ENCODE measurements around the gene SOX5.
"Not testable (repeated sequence)": the region's sequence is repeated elsewhere in the genome, so short reads cannot be mapped to it uniquely, and the experiment has no call there.

SOX5 gene

GRCh38 chr12:23834076-23834475, 115.4 kb downstream of the SOX5 start:
- DNase-seq (ENCODE audit: low read depth): no peak

- no peak for DNase-seq (ENCODE audit: low read depth)
Measured at GRCh38 chr12:23831739-23832138, 117.7 kb downstream of the SOX5 start.

GRCh38 chr12:23830210-23830609, 119.3 kb downstream of the SOX5 start:
- no peak for DNase-seq (ENCODE audit: low read depth)

GRCh38 chr12:23827353-23827752, 122.1 kb downstream of the SOX5 start:
- DNase-seq (ENCODE audit: low read depth): no peak

- DNase-seq (ENCODE audit: low read depth): not testable (repeated sequence)
Measured at GRCh38 chr12:23825124-23825523, 124.3 kb downstream of the SOX5 start.

- DNase-seq (ENCODE audit: low read depth): no peak
Measured at GRCh38 chr12:23824358-23824757, 125.1 kb downstream of the SOX5 start.

GRCh38 chr12:23822883-23823282, 126.6 kb downstream of the SOX5 start:
- not testable (repeated sequence) for DNase-seq (ENCODE audit: low read depth)

GRCh38 chr12:23817345-23817744, 132.1 kb downstream of the SOX5 start:
- no peak for DNase-seq (ENCODE audit: low read depth)

GRCh38 chr12:23816394-23816851, 133.0 kb downstream of the SOX5 start:
- DNase-seq (ENCODE audit: low read depth): no peak

- DNase-seq (ENCODE audit: low read depth): no peak
Measured at GRCh38 chr12:23815810-23816209, 133.7 kb downstream of the SOX5 start.

- no peak for DNase-seq (ENCODE audit: low read depth)
Measured at GRCh38 chr12:23813206-23813605, 136.3 kb downstream of the SOX5 start.

- no peak for DNase-seq (ENCODE audit: low read depth)
Measured at GRCh38 chr12:23810329-23810902, 139.1 kb downstream of the SOX5 start.

- DNase-seq (ENCODE audit: low read depth): no peak
Measured at GRCh38 chr12:23803540-23803939, 145.9 kb downstream of the SOX5 start.

- DNase-seq (ENCODE audit: low read depth): no peak
Measured at GRCh38 chr12:23795494-23795893, 154.0 kb downstream of the SOX5 start.

- DNase-seq (ENCODE audit: low read depth): no peak
Measured at GRCh38 chr12:23781118-23781517, 168.4 kb downstream of the SOX5 start.

GRCh38 chr12:23775208-23775607, 174.3 kb downstream of the SOX5 start:
- no peak for DNase-seq (ENCODE audit: low read depth)

GRCh38 chr12:23771240-23771949, 178.1 kb downstream of the SOX5 start:
- no peak for DNase-seq (ENCODE audit: low read depth)

- no peak for DNase-seq (ENCODE audit: low read depth)
Measured at GRCh38 chr12:23770202-23770938, 179.1 kb downstream of the SOX5 start.

- DNase-seq (ENCODE audit: low read depth): peak; percentile 8
Measured at GRCh38 chr12:23767834-23768233, 181.6 kb downstream of the SOX5 start.

GRCh38 chr12:23763724-23764123, 185.7 kb downstream of the SOX5 start:
- no peak for DNase-seq (ENCODE audit: low read depth)

GRCh38 chr12:23760495-23760894, 189.0 kb downstream of the SOX5 start:
- no peak for DNase-seq (ENCODE audit: low read depth)

- no peak for DNase-seq (ENCODE audit: low read depth)
Measured at GRCh38 chr12:23758608-23759007, 190.9 kb downstream of the SOX5 start.

GRCh38 chr12:23757541-23757962, 191.9 kb downstream of the SOX5 start:
- no peak for DNase-seq (ENCODE audit: low read depth)
